NT2/D1 (cell line): Measurements from ENCODE around the gene RIMS1.

Experiments used
- DNase-seq: peaks from one replicate; pipeline ENCODE4 v3.0.0-alpha.2; 2011; ENCODE audit warnings: low read depth, low spot score
- H3K27me3 ChIP-seq: 2 replicates; pipeline ENCODE4 v1.6.0; 2011; ENCODE audit warnings: mild to moderate bottlenecking; ENCODE audit not compliant: insufficient read length, insufficient read depth
- H3K36me3 ChIP-seq: 2 replicates; pipeline ENCODE4 v1.6.1; 2011; ENCODE audit warnings: mild to moderate bottlenecking, low read length, mixed read lengths; ENCODE audit not compliant: insufficient read depth, insufficient read length
- H3K4me1 ChIP-seq: 2 replicates; pipeline ENCODE4 v1.5.1; 2011; ENCODE audit not compliant: insufficient read depth, insufficient read length
- H3K4me3 ChIP-seq: 2 replicates; pipeline ENCODE4 v1.5.1; 2011; ENCODE audit warnings: low read depth; ENCODE audit not compliant: insufficient read length
- H3K9ac ChIP-seq: 2 replicates; pipeline ENCODE4 v1.6.0; 2011; ENCODE audit warnings: low read depth; ENCODE audit not compliant: insufficient read length
- H3K9me3 ChIP-seq: 2 replicates; pipeline ENCODE4 v1.5.1; 2011; ENCODE audit warnings: mild to moderate bottlenecking, low read length; ENCODE audit not compliant: insufficient read depth
- SUZ12 ChIP-seq: IDR thresholded peaks from 2 replicates; pipeline ENCODE4 v1.6.1; 2011; ENCODE audit not compliant: insufficient read length, insufficient read depth; ENCODE audit errors: extremely low read depth
- YY1 ChIP-seq: IDR thresholded peaks from 2 replicates; pipeline ENCODE4 v1.6.1; 2011; ENCODE audit not compliant: insufficient read length, insufficient read depth
- ZNF274 ChIP-seq: IDR thresholded peaks from 2 replicates; pipeline ENCODE4 v1.6.1; 2011; ENCODE audit warnings: mild to moderate bottlenecking, low read depth, low read length

The RIMS1 gene

GRCh38 chr6:72219536-72219935 lies 333.2 kb downstream of the RIMS1 start:
- H3K9ac ChIP-seq, result no peak overlapping the region

DNA sequence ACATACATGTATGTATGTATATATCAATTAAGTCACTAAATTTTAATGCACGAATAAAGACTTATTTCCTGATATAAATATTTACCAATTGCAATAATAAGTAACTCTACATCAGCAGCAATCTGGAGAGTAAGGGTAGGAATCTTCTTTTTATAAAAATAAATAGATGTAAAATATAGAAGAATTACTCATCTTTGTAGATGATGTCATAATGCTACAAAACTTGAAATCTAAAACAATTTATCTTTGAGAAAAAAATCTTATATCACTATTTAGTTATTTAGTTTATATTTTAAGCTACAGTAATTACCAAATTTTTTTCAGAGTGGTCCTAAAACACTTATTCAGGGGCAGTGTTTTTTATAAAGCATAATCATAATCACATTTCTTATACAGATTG lies 351.7 kb downstream of the RIMS1 start:
- Histone ChIP-seq H3K9me3 (no peaks in the 10 kb centered on the region), H3K36me3 (no peaks in the 10 kb centered on the region), H3K4me1 (no peaks in the 10 kb centered on the region), H3K9ac (no peak overlapping the region), H3K4me3 (no peak overlapping the region), H3K27me3 (no peaks in the 10 kb centered on the region)
- no peak for TF ChIP-seq ZNF274
- no peak for TF ChIP-seq SUZ12
- no peak for TF ChIP-seq YY1
- no peak for DNase-seq

More at GRCh38 chr6:72219536-72219935, 333.2 kb downstream of the RIMS1 start:
- DNase-seq, result no peak
- Histone ChIP-seq H3K27me3 (no peaks in the 10 kb centered on the region), H3K9me3 (no peaks in the 10 kb centered on the region), H3K36me3 (no peaks in the 10 kb centered on the region), H3K4me3 (no peak overlapping the region), H3K4me1 (no peaks in the 10 kb centered on the region)
- TF ChIP-seq SUZ12 (no peak), ZNF274 (no peak), YY1 (no peak)

DNA sequence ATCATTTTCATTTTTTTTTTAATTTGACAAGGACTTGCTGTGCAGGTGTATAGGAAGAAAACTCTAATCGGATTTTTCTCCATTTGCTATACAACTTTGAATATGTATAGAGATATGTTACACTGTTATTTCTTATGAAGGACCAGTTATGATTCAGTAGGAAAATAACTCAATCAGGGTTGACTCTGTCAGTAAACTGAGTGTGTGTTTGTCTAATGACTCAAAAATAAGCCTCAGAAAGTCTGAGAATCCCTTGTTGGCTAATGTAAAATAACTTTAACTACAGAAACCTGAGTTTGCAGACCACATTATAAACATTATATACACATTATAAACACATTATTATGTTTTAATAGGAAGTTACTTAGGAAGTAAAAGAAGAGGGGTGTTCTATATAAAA lies 352.6 kb downstream of the RIMS1 start:
- Histone ChIP-seq H3K4me3 (no peak overlapping the region), H3K9me3 (no peaks in the 10 kb centered on the region), H3K27me3 (no peaks in the 10 kb centered on the region), H3K36me3 (no peaks in the 10 kb centered on the region), H3K9ac (no peak overlapping the region), H3K4me1 (no peaks in the 10 kb centered on the region)
- no peak for DNase-seq
- TF ChIP-seq SUZ12 (no peak), YY1 (no peak), ZNF274 (no peak)

DNA sequence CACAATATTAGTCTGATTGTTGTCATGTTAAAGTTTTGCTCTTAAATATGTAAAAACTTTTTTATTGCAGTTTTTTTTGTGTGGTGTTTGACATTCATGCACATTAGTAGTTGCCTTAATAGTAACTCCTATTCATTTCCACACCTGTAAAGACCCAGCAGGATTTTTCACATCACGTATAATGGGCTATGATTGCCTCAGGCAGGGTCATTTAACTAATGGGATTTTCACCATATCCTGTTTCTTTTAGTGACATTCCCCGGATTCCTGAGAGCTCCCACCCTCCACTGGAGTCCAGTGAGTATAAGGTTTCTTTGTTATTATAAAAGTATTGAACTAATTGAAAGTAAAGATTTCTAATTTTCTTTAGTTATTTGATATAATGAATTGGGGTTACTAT lies 359.2 kb downstream of the RIMS1 start:
- Histone ChIP-seq H3K9ac (no peak overlapping the region), H3K4me1 (no peaks in the 10 kb centered on the region), H3K4me3 (no peak overlapping the region)

GRCh38 chr6:72246926-72247325 lies 360.6 kb downstream of the RIMS1 start:
- no peak overlapping the region for H3K9ac ChIP-seq
- H3K27me3 ChIP-seq, result no peaks in the 10 kb centered on the region
- no peak overlapping the region for H3K4me3 ChIP-seq
- no peak for DNase-seq
- TF ChIP-seq SUZ12, result no peak
- no peak for TF ChIP-seq YY1
- no peak for TF ChIP-seq ZNF274
- H3K9me3 ChIP-seq, result no peaks in the 10 kb centered on the region
- H3K36me3 ChIP-seq, result no peaks in the 10 kb centered on the region
- H3K4me1 ChIP-seq, result no peaks in the 10 kb centered on the region

More for the DNA sequence above, 359.2 kb downstream of the RIMS1 start:
- DNase-seq, result peak; percentile 25
- H3K27me3 ChIP-seq, result no peaks in the 10 kb centered on the region
- H3K36me3 ChIP-seq, result no peaks in the 10 kb centered on the region
- no peaks in the 10 kb centered on the region for H3K9me3 ChIP-seq
- TF ChIP-seq YY1 (no peak), SUZ12 (no peak), ZNF274 (no peak)

GRCh38 chr6:72248621-72249020 lies 362.3 kb downstream of the RIMS1 start:
- TF ChIP-seq SUZ12, result no peak
- TF ChIP-seq YY1, result no peak
- TF ChIP-seq ZNF274, result no peak
- DNase-seq, result no peak
- Histone ChIP-seq H3K27me3 (no peaks in the 10 kb centered on the region), H3K4me3 (no peak overlapping the region), H3K9me3 (no peaks in the 10 kb centered on the region), H3K36me3 (no peaks in the 10 kb centered on the region), H3K4me1 (no peaks in the 10 kb centered on the region), H3K9ac (no peak overlapping the region)

GRCh38 chr6:72250664-72251063 lies 364.3 kb downstream of the RIMS1 start:
- no peak for TF ChIP-seq YY1
- no peak for DNase-seq
- Histone ChIP-seq H3K4me1 (no peaks in the 10 kb centered on the region), H3K4me3 (no peak overlapping the region), H3K9me3 (no peaks in the 10 kb centered on the region), H3K27me3 (no peaks in the 10 kb centered on the region), H3K9ac (no peak overlapping the region), H3K36me3 (no peaks in the 10 kb centered on the region)

DNA sequence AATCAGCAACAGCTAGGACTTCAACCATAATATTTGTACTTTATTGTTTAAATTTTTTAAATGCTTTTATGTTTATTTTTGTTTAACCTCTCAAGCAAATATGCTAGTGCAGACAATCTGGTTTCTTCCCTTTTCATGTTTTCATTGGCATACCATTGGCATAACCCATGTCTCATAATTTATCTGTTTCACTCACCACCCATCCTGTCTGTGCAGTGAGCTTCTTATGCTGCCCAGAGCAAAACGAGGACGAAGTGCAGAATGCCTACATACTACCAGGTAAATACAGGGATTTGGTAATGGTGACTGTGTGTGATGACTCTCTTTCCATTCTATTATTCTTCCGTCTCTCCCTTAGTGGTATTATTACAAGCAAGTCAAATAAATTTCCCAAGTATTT lies 374.1 kb downstream of the RIMS1 start:
- TF ChIP-seq ZNF274 (no peak), YY1 (no peak), SUZ12 (no peak)
- Histone ChIP-seq H3K4me1 (no peaks in the 10 kb centered on the region), H3K4me3 (no peak overlapping the region), H3K9me3 (no peaks in the 10 kb centered on the region), H3K27me3 (no peaks in the 10 kb centered on the region), H3K9ac (no peak overlapping the region), H3K36me3 (no peaks in the 10 kb centered on the region)
- DNase-seq, result no peak
